DMS79 (cell line): ENCODE measurements around the gene TTC27.
"Not testable (repeated sequence)": the region's sequence is repeated elsewhere in the genome, so short reads cannot be mapped to it uniquely, and the experiment has no call there.

Experiments
- DNase-seq: peaks from one replicate; lab custom pipeline; 2025; lab: John Stamatoyannopoulos, UW

TTC27 gene

GRCh38 chr2:32852856-32853255 is 225.0 kb downstream of the TTC27 start:
- DNase-seq = no peak

GRCh38 chr2:32856891-32857290 is 229.0 kb downstream of the TTC27 start:
- DNase-seq = no peak

DNA sequence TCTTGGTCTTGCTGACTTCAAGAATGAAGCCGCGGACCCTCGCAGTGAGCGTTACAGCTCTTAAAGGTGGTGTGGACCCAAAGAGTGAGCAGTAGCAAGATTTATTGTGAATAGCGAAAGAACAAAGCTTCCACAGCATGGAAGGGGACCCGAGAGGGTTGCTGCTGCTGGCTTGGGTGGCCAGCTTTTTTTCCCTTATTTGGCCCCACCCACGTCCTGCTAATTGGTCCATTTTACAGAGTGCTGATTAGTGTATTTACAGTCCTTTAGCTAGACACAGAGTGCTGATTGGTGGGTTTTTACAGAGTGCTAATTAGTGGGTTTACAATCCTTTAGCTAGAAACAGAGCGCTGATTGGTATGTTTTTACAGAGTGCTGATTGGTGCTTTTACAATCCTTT is 230.9 kb downstream of the TTC27 start:
- no peak for DNase-seq

- DNase-seq = no peak
Observed at GRCh38 chr2:32860385-32860784, 232.5 kb downstream of the TTC27 start.

GRCh38 chr2:32862269-32863055 is 234.6 kb downstream of the TTC27 start:
- DNase-seq = no peak

DNA sequence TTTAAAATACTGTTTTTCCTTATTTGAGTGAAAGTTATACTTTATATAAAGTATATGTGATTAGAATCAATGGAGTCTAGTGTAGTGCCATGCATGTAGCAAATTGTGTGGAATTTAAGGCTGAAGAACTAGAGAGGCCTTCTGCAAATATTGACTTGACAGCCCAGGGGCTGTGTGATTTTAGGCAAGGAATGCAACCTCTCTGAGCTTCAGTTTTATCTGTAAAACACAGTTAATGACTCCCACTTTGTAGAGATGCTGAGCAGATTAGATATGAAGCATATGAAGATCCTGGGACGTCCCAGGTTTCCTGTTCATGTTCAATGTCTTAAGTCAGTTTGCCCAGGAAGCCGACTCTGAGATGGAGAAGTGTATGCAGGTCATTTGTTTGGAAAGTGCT is 235.5 kb downstream of the TTC27 start:
- DNase-seq = no peak

- no peak for DNase-seq
Observed at GRCh38 chr2:32863803-32864202, 236.0 kb downstream of the TTC27 start.

GRCh38 chr2:32864334-32865111 is 236.7 kb downstream of the TTC27 start:
- DNase-seq = no peak

GRCh38 chr2:32865399-32866068 is 237.7 kb downstream of the TTC27 start:
- no peak for DNase-seq

- DNase-seq = not testable (repeated sequence)
Observed at GRCh38 chr2:32866462-32866861, 238.6 kb downstream of the TTC27 start.
